ENCODE measurements around the gene GALNT2. TPM values are rescaled to one million over a fixed set of nuclear protein-coding genes. Genes with fewer than 3 reads are reported as not detected.

Gene GALNT2
- total and polyA plus RNA-seq, 12 donors, result 9.7 to 35.1 (median 25.8) TPM

- TF ChIP-seq, protein P1, sequence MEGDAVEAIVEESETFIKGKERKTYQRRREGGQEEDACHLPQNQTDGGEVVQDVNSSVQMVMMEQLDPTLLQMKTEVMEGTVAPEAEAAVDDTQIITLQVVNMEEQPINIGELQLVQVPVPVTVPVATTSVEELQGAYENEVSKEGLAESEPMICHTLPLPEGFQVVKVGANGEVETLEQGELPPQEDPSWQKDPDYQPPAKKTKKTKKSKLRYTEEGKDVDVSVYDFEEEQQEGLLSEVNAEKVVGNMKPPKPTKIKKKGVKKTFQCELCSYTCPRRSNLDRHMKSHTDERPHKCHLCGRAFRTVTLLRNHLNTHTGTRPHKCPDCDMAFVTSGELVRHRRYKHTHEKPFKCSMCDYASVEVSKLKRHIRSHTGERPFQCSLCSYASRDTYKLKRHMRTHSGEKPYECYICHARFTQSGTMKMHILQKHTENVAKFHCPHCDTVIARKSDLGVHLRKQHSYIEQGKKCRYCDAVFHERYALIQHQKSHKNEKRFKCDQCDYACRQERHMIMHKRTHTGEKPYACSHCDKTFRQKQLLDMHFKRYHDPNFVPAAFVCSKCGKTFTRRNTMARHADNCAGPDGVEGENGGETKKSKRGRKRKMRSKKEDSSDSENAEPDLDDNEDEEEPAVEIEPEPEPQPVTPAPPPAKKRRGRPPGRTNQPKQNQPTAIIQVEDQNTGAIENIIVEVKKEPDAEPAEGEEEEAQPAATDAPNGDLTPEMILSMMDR (IDR thresholded peaks at IDR 0.05), result no peak
- Histone ChIP-seq H3K27me3 (peaks cover 0 to 6% (median 0%) of the 10 kb centered on the region in 7 donors), H3K27ac (no peak overlapping the region), H3K4me3 (no peak overlapping the region), H3K36me3 (no peaks in the 10 kb centered on the region), H3K4me1 (no peaks in the 10 kb centered on the region), H3K9me3 (no peaks in the 10 kb centered on the region)
- no peak for DNase-seq
- no peak for ATAC-seq
- intact Hi-C loops (cut with DNase I), result no loop called here
- WGBS, 2 donors, result 77 to 90% methylated on average over 7 of the region's 7 CpGs
Measured at GRCh38 chr1:230050973-230051735, 15.9 kb upstream of the GALNT2 start.

DNA sequence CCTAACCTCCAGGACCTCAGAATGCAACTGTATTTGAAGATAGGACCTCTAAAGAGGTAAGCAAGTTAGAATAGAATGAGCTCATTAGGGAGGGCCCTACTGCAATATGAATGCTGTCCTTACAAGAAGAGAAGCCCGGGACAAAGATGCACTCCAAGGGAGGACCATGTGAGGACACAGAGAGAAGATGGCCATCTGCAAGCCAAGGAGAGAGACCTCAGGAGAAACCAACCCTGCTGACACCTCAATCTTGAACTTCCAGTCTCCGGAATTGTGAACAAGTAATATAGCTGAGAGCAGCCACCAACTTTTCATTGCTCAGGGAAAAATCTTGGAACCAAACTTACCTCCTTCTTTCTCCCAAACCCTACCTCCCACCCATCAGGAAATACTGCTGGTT, 15.0 kb upstream of the GALNT2 start:
- no peaks in the 10 kb centered on the region for H3K36me3 ChIP-seq
- DNase-seq (no peak), ATAC-seq (no peak)
- intact Hi-C loops (cut with DNase I), result no loop called here
- no peaks in the 10 kb centered on the region for H3K4me1 ChIP-seq
- WGBS, 2 donors, result 94 to 97% methylated on average over 2 of the region's 2 CpGs
- H3K27ac ChIP-seq, result no peak overlapping the region
- peaks cover 0 to 2% (median 0%) of the 10 kb centered on the region in 7 donors for H3K27me3 ChIP-seq
- H3K9me3 ChIP-seq, result no peaks in the 10 kb centered on the region
- no peak overlapping the region for H3K4me3 ChIP-seq
- TF ChIP-seq, protein P1 (IDR thresholded peaks at IDR 0.05), result no peak

GRCh38 chr1:230052665-230053064, 14.4 kb upstream of the GALNT2 start:
- Histone ChIP-seq H3K27ac (no peak overlapping the region), H3K9me3 (no peaks in the 10 kb centered on the region), H3K36me3 (no peaks in the 10 kb centered on the region), H3K4me3 (no peak overlapping the region), H3K4me1 (no peaks in the 10 kb centered on the region), H3K27me3 (no peaks in the 10 kb centered on the region)
- TF ChIP-seq, protein P1 (IDR thresholded peaks at IDR 0.05), result no peak
- no peak for ATAC-seq
- intact Hi-C loops (cut with DNase I), result no loop called here
- no peak for DNase-seq
- WGBS, 2 donors, result 82 to 95% methylated on average over 5 of the region's 5 CpGs

- no peaks in the 10 kb centered on the region for H3K4me1 ChIP-seq
- TF ChIP-seq, protein P1 (IDR thresholded peaks at IDR 0.05), result no peak
- H3K36me3 ChIP-seq, result no peaks in the 10 kb centered on the region
- H3K27ac ChIP-seq, result peak overlapping the region in 1 of 10 donors; percentile 3
- H3K27me3 ChIP-seq, result no peaks in the 10 kb centered on the region
- no peak overlapping the region for H3K4me3 ChIP-seq
- DNase-seq (no peak), ATAC-seq (peak in 7 of 8 donors; percentile 61 to 85 (median 81))
- WGBS, 2 donors, result 70 to 81% methylated on average over 8 of the region's 8 CpGs
- no peaks in the 10 kb centered on the region for H3K9me3 ChIP-seq
- intact Hi-C loops (cut with DNase I), result no loop called here
Measured at GRCh38 chr1:230054092-230054749, 12.8 kb upstream of the GALNT2 start.

Measured in heart right ventricle (tissue), 16 donors.